Superior temporal gyrus (tissue), 1 donor: ENCODE data around the gene TREML4.

Source experiments
- DNase-seq: peaks from one replicate; pipeline ENCODE4 v3.0.0-alpha.2; 2016; ENCODE audit errors: extremely low spot score

TREML4 gene

DNA sequence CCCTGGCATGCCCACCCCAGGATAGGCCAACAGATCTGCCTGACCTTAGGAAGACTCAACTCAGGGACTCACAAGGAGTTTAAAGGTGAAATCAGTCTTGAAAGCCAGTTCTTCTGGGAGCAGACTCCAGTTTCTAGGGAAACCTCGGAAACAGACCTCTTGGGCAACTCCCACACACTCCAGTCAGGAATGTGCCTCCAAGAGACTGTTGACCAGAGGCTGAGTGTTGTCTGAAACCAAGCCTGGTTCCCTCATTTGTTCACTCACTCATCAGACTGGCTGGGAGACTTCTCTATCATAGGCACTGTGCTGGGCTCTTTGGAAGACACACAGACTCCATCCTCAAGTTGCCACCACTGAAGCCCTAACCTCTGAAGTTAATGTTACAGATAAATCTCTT lies 56.6 kb downstream of the TREML4 start:
- no peak for DNase-seq

DNA sequence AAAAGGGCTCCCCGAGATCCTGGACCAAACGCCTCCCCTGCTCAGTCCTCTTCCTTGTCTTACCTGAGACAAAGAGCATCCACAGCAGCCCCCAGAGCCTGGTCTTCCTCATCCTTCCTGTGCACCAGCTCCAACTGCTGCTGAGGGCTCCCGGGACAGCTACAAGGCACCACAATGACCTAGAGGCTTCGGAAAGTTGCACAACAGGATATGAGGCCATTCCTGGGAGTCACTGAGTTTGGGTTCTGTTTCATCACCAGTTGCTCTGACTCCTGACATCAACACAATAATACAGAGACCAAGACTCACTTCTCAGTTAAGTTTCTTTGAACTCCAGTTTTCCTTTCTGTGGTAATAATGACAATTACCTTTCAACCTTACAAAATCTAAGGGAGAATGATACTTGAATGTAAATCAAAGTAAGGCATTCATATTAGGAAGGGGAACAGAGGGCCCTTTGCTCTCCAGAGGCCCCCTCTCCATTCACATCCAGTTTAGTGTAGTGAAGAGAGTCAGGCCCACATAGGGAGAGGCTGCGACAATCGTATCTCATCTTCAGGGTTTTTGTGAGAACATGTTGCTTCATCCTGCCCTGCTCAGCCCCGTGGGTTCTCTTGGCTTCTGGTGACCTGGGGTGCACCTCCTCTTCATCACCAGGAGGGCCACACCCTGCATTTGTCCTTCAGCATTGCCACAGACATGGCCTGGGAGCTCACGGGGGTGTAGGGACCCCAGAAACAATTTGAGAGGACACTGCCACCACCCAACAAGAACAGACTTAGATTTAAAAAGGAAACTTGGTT lies 58.6 kb downstream of the TREML4 start, which contains the start of gene TREM1:
TREM1 (minus strand) TSS at position 139 of the 803 bp plus-strand sequence; CDS start at position 112, 27 bp downstream.
- no peak for DNase-seq

DNA sequence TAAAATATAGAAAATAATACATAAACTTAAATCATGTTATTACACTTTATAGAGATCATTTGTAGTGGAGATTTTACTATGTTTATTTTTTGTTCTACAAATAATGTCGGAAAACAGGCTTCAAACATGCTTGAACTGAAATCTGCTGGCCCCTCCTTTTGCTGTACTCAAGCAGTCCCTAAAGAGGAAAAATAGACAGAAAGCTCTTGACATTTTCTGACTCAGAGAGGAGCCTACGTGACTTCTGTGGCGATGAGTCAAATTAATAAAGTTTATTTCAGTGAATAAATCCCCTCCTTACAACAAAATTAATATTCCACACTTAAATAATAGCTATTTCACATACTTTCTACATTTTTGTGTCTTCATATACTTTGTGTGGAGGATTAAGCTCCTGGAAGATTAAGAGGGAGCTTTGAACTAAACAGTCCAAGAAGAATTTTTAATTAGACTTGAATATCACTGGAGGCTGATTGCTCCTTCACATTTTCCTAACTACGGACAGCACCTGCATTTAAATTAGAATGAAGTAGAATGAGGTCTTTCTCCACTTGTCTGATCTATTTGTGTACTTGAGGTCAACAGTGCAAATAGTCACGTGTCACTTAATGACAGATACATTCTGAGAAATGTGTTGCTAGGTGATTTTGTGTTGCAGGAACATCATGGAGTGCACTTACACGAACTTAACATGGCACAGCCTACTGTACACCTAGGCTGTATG lies 60.0 kb downstream of the TREML4 start:
- DNase-seq = no peak
